ENCODE measurements around the gene SH3YL1.

DNA sequence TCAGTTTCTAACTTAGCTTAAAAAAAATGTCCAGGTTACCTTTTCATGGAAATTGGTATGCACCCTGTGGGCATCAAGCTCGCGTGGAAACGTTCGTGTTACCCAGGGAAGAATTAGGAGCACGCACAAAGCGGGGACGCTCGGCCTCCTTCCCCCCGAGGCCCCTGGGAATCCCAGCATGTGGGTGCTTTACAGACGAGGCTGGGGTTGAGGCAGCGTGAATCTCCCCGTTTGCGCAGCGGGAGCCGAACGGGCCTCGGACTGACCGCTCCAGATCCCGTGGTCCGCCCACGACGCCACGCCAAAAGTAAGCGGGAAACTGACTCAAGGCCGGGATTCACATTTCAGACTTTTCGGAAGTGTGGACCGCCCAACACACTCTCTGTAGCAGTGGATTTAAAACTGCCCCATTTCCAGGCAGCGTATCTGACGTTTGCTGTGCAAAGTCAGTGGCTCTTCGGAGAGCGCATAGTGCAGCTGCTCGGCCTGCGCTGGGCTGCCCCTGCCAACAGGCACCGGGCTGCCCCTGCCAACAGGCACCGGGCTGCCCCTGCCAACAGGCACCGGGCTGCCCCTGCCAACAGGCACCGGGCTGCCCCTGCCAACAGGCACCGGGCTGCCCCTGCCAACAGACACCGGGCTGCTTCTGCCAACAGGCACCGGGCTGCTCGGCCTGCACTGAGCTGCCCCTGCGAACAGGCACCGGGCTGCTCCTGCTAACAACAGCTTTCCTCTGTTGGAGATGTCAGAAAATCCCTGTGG, 49.7 kb downstream of the SH3YL1 start:
- TF ChIP-seq, protein P1, sequence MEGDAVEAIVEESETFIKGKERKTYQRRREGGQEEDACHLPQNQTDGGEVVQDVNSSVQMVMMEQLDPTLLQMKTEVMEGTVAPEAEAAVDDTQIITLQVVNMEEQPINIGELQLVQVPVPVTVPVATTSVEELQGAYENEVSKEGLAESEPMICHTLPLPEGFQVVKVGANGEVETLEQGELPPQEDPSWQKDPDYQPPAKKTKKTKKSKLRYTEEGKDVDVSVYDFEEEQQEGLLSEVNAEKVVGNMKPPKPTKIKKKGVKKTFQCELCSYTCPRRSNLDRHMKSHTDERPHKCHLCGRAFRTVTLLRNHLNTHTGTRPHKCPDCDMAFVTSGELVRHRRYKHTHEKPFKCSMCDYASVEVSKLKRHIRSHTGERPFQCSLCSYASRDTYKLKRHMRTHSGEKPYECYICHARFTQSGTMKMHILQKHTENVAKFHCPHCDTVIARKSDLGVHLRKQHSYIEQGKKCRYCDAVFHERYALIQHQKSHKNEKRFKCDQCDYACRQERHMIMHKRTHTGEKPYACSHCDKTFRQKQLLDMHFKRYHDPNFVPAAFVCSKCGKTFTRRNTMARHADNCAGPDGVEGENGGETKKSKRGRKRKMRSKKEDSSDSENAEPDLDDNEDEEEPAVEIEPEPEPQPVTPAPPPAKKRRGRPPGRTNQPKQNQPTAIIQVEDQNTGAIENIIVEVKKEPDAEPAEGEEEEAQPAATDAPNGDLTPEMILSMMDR (conservative IDR thresholded peaks at IDR 0.05): no peak
- TF ChIP-seq ZFX (IDR thresholded peaks at IDR 0.05): no peak

Data from C4-2B (cell line).